HG03139 (cell line): ENCODE data around the gene MEST.
"Not testable (repeated sequence)": the region's sequence is repeated elsewhere in the genome, so short reads cannot be mapped to it uniquely, and the experiment has no call there.

Source experiments
- ATAC-seq: cut with Tn5 transposase; IDR thresholded peaks from one replicate; pipeline ENCODE4 v1.9.1; 2021; ENCODE audit not compliant: unreplicated experiment

The MEST gene, protein sequence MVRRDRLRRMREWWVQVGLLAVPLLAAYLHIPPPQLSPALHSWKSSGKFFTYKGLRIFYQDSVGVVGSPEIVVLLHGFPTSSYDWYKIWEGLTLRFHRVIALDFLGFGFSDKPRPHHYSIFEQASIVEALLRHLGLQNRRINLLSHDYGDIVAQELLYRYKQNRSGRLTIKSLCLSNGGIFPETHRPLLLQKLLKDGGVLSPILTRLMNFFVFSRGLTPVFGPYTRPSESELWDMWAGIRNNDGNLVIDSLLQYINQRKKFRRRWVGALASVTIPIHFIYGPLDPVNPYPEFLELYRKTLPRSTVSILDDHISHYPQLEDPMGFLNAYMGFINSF

GRCh38 chr7:130491841-130492522 lies at the start of gene MEST:
TSS of gene MEST (plus strand) at chr7:130492085. CDS start at chr7:130492314, 229 bp downstream.
- ATAC-seq: no peak

DNA sequence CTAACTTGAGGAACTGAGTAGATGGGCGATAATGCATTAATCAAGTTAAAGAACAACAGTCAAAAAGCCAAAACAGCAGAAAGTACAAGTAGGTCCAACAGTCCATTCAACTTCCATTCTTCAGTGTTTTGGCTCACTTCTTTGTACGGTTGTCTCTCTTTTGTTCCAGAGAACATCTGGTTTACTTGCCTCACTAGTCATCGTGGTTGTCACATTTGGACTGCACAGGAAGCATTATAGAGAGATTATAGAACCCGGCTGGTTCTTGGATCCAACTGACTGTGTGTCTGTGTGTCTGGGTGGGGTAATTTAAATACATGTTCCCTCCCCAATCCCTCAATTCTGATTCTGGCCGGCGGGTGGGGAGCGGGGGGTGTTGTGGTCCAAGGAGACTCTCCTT lies 49.3 kb upstream of the MEST start:
- ATAC-seq: no peak

- no peak for ATAC-seq
Measured at GRCh38 chr7:130444234-130444633, 47.7 kb upstream of the MEST start.

DNA sequence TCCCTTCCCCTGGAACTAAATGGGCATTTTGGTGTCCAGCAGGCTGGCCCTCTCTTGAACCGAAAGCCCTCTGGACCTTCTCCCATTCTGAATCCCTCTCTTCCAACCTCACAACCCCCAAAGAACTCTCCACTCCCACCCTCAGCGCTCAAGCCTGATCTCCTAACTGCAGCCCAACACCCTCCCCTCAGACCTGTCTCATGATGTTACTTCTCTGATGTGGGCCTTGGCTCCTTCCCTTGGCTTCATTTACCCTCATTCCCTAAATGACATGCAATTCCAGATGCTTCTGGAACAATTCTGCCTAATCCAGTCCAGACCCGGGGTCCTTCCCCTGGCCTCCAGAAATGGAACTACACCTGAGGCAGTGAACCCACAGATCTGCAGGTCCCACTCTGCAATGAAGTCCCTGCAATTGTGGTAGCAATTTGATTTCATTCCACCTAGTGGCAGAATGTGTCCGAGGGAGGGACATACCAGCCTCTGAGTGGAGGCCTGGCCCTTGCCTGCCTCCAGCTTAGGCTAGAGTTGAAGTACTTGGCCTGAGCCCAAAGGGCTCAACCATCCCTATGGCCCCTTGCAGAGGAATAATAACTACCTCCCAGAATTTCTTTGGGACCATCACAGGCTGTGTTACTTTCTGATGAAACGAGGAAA lies 47.0 kb upstream of the MEST start:
- no peak for ATAC-seq

DNA sequence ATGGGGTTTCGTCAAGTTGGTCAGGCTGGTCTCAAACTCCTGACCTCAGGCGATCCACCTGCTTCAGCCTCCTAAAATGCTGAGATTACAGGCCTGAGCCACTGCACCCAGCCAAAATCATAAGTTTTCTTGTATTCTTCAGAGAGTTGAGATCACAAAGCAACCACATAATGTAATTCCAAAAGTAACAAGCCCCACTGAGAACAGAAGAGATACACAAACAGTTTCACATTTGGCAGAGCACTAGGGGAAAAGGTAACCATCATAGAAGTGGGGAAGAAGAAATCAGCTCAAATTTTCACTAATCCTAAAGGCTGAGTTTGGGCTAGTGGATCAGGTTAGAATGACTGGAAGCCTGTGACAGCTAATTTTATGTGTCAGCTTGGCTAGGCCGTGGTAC lies 45.6 kb upstream of the MEST start:
- ATAC-seq: no peak

DNA sequence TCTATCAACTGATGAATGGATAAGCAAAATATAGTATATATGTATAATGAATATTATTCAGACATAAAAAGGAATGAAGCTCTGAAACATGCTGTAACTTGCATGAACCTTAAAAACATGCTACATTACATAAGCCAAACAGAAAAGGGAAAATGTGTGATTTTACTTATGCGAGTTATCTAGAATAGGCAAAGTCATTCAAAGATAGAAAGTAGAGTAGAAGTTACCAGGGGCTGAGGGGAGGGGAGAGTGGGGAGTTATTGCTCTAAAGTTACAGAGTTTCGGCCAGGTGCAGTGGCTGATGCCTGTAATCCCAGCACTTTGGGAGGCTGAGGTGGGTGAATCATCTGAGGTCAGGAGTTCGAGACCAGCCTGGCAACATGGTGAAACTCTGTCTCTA lies 40.5 kb upstream of the MEST start:
- ATAC-seq: not testable (repeated sequence)

GRCh38 chr7:130452951-130453350 lies 38.9 kb upstream of the MEST start:
- no peak for ATAC-seq

- no peak for ATAC-seq
Measured at GRCh38 chr7:130454959-130455358, 36.9 kb upstream of the MEST start.

DNA sequence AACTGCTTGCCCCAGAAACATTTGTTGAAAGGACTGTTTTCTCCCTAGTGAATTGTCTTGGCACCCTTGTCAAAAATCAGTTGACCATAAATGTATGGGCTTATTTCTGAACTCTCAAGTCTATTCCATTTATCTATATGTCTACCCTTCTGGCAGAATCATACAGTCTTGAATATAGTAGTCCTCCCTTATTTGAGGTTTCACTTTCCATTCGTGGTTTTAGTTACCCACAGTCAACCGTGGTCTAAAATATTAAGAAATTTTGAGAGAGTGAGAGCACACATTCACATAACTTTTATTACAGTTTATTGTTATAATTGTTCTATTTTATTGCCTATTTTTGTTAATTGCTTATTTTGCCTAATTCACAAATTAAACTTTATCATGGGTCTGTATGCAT lies 33.6 kb upstream of the MEST start:
- no peak for ATAC-seq

GRCh38 chr7:130461272-130461671 lies 30.6 kb upstream of the MEST start:
- ATAC-seq: no peak

GRCh38 chr7:130463553-130464434 lies 28.1 kb upstream of the MEST start:
- no peak for ATAC-seq

GRCh38 chr7:130468612-130469011 lies 23.3 kb upstream of the MEST start:
- no peak for ATAC-seq

DNA sequence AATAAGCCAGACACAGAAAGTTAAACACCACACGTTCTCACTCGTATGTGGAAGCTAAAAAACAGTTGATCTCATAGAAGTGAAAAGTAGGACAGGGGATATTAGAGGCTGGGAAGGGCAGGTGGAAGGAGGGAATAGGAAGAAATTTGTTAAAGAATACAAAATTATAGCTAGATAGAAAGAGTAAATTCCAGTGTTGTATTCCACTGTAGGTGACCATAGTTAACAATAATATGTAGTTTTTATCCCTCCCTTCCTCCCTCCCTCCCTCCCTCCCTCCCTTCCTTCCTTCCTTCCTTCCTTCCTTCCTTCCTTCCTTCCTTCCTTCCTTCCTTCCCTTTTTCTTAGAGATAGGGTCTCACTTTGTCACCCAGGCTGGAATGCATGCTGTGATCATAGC lies 19.9 kb upstream of the MEST start:
- no peak for ATAC-seq

- no peak for ATAC-seq
Measured at GRCh38 chr7:130473289-130473688, 18.6 kb upstream of the MEST start.

DNA sequence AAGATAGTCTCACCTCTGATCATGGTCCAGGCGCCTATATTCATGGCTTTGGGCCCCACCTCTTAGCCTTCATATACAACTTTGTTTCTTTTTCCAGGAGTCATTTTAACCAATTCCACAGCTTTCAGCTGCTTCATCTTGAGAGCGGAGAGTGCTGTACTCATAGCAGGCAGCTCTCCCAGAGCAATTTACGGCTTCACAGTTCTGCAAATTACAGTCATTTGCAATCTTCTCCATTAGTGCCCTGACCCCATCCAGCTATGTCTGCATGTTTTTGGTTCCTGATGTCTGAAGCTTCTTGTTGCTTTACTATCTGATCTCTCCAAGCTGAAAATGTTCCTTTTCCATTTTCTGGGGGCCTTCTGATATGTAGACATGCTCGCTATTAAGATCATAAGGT lies 18.0 kb upstream of the MEST start:
- no peak for ATAC-seq

DNA sequence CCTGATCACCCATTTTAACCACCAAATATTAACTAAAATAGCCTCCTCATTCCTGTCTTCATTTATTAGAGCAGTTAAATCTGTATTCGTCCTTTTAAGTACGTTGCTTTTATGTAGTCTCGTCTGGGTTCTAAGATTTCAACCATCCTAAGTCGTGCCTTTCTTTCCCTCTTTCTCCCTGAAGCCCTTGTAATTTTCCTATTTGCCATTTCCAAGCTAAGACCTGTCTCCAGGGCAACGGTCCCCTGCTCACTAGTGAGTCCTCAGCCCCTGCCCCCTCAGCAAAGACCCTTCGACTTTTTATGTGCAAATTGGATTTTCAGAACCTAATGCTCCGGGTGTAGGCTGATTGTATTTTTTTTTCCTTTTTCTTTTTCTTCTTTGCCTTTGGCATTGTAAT lies 16.1 kb upstream of the MEST start:
- ATAC-seq: no peak

DNA sequence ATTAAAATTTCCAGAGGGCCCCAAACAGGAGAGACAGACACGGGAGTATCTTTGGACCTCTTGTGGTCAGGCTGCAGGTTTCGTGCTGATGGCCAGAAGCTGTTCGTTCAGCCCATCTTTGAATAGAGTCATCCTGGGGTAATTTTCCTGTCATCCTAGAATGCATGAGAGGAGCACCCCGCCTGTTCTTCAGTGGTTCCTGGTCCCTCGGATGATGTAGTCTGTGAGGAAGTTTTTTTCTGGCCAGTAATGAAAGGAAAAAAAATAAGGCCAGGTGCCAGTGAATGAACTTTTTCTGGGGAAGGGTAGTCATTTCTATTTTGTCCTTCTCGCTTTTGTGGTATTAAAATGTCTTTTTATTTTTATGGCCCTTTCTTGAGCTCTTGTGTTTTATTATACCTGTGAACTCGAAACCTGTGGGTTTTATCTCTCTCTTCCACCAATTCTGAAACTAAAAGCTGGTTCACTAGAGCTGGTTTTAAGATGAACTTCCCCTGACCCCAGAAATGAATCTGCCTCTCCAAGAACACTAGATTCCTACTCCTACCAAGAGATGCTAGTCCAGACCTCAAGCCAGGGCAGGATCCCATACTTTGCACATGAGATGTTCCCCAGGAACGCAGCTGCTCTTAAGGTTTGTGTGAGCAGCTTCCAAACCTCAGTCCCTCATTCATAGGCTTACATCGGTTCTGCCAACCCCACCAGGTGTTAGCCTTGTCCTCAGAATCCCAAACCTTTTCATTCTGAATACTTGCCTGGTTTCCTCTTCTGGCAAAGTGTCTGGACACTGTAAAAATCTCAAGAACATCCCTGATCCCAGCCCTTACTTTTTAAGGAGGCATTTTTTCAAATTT lies 15.4 kb upstream of the MEST start:
- peak; percentile 84 for ATAC-seq

- ATAC-seq: no peak
Measured at GRCh38 chr7:130478991-130479390, 12.9 kb upstream of the MEST start.

- no peak for ATAC-seq
Measured at GRCh38 chr7:130479716-130480400, 12.0 kb upstream of the MEST start.

DNA sequence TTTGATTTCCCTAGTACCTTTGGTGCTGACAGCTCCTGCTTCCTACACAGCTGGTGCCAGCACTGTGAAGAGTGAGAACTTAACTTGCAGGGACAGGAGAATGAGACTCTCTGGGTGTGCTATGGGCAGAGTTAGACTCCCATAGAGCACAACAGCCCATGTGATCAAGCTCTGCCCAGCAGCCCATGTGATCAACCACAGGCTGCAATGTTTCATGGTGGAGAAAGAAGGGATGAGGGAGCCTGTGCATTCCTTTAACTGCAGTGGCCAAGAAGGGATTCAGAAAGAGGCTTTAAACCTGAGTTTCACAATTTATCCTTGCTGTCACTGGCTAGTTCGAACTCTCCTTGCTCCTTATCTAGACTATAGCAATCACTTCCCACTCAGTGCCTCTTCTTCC lies 10.0 kb upstream of the MEST start:
- no peak for ATAC-seq
